ENCODE data around the gene ZNF48. TPM values are rescaled to one million over a fixed set of nuclear protein-coding genes. Genes with fewer than 3 reads are reported as not detected.

ZNF48 gene
- total RNA-seq, 4 donors from 2014 or later = 5.8 to 10.5 (median 7.0) TPM; not detected in 1

DNA sequence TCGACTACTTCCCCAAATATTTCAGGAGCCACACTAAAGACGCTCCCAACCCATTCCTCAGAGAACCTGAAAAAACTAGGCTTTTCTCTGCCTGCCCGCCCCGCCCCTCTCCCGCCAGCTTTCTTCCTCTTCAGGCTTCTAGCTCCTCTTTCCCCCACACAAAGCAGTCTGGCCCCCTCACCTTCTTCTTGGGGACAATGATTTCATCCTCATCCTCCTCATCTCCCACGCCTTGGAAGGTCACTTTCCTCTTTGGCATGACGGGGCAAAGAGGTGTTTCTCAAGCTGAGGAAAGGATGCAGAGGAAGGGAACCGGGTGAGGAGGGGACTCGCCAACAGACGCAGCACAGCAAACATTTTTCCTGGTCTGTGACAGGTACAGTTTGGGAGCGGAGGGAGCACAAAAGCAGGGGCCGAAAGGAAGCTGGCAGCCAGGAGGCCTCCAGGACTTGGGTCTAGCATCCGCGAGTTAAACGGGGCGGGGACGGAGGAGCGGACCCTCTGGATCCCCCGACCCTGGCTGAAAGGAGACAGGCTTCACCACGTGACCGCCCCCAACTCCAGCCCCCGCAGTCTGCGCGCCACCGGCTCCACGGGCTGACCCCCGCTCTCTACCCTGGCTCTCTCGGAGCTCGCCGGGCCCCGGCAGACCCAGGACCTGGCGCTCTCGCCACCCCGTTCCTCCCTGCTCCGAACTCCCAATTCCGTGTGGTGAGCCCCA is 40.6 kb upstream of the ZNF48 start:
- 0 to 1% methylated on average over 9 to 33 of the region's 36 CpGs for WGBS, 2 donors (ENCODE audit: low coverage in 1 of 2)
- TF ChIP-seq POLR2A (IDR thresholded peaks at IDR 0.05) (no peak), EP300 (IDR thresholded peaks at IDR 0.05; ENCODE audit: low read depth) (no peak), POLR2AphosphoS5 (IDR thresholded peaks at IDR 0.05) (no peak)
- TF ChIP-seq, protein P1, sequence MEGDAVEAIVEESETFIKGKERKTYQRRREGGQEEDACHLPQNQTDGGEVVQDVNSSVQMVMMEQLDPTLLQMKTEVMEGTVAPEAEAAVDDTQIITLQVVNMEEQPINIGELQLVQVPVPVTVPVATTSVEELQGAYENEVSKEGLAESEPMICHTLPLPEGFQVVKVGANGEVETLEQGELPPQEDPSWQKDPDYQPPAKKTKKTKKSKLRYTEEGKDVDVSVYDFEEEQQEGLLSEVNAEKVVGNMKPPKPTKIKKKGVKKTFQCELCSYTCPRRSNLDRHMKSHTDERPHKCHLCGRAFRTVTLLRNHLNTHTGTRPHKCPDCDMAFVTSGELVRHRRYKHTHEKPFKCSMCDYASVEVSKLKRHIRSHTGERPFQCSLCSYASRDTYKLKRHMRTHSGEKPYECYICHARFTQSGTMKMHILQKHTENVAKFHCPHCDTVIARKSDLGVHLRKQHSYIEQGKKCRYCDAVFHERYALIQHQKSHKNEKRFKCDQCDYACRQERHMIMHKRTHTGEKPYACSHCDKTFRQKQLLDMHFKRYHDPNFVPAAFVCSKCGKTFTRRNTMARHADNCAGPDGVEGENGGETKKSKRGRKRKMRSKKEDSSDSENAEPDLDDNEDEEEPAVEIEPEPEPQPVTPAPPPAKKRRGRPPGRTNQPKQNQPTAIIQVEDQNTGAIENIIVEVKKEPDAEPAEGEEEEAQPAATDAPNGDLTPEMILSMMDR (IDR thresholded peaks at IDR 0.05) = no peak
- in situ Hi-C loops (cut with MboI; ENCODE audit: low pct_ligation_motif_present in 1 of 4, low pct_unique_long_range_greater_than_20kb in 1 of 4, low sequenced_read_pairs in 3 of 4) = no loop called here

DNA sequence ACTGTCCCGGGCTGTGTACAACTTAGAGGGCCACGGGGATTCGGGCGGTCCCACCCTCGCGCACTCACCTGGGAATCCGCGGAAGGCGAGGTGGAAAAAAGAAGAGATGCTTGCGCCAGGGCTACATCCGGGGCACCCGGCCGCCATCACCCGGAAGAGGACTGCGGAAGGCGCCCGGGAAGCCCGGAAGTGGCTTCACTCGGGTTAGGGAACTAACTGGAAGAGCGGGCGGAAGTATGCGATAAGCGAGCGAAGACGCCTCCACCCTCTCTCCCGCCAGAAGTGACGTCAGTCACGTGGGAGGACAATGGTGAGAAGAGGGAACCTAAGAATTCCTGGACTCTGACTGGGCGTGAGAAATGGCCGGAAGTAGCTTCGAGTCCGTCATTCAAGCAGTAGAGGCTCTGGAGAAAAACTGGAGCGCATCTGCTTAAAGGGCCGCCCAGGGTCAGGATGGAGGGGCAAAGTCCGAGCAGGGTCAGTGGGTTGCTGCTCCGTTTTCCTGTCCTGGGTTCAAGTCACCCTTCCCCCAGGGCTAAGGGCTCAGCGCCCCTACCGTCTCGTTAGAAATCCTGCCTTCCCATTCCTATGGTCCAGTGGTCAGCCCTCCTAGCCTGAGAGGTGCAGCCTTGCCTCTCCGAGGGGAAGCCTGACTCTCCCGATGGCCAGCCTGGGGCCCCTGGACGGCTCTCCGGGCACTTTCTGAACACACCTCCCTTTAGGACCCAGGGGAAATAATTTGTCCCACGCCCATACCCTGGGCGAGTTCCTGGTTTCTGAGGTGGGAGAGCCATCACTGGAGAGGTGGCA is 39.9 kb upstream of the ZNF48 start, which contains the start of gene CD2BP2:
TSS of gene CD2BP2 (minus strand) at position 165 of the 810 bp plus-strand sequence. CDS start 627 bp downstream, outside the sequence.
- Histone ChIP-seq H3K4me1 (peaks cover 28 to 49% (median 32%) of the 10 kb centered on the region in 4 donors), H3K27me3 (no peaks in the 10 kb centered on the region), H3K4me3 (peak within 1 kb of the TSS; percentile 65 to 94 (median 86)), H3K36me3 (peaks cover 0 to 27% (median 10%) of the 10 kb centered on the region in 4 donors), H3K9me3 (no peaks in the 10 kb centered on the region), H3K27ac (peak within 1 kb of the TSS; percentile 88 to 99 (median 96))
- peak; percentile 98 for DNase-seq
- intact Hi-C loops (cut with DNase I; ENCODE audit: low total_unique reads) (loop anchor here (2.0 kb wide), 1 partner anchor 45 kb away; no protein-coding TSS in a partner anchor), in situ Hi-C loops (cut with MboI; ENCODE audit: low pct_ligation_motif_present in 1 of 4, low pct_unique_long_range_greater_than_20kb in 1 of 4, low sequenced_read_pairs in 3 of 4) (no loop called here)
- 0 to 1% methylated on average over 3 to 30 of the region's 45 CpGs for WGBS, 2 donors (ENCODE audit: low coverage in 1 of 2)
- TF ChIP-seq, protein P1 (IDR thresholded peaks at IDR 0.05) = peak in 1 of 5 experiments; percentile 26
- TF ChIP-seq POLR2AphosphoS5 (IDR thresholded peaks at IDR 0.05) = peak; percentile 81 to 90 (median 83)
- peak; percentile 37 for TF ChIP-seq EP300 (IDR thresholded peaks at IDR 0.05; ENCODE audit: low read depth)
- peak; percentile 11 for TF ChIP-seq POLR2A (IDR thresholded peaks at IDR 0.05)

More for the DNA sequence above, 40.6 kb upstream of the ZNF48 start:
- DNase-seq = peak; percentile 38
- Histone ChIP-seq H3K36me3 (peaks cover 0 to 27% (median 10%) of the 10 kb centered on the region in 4 donors), H3K4me3 (peak overlapping the region; percentile 65 to 94 (median 86)), H3K9me3 (no peaks in the 10 kb centered on the region), H3K4me1 (peaks cover 28 to 49% (median 32%) of the 10 kb centered on the region in 4 donors), H3K27me3 (no peaks in the 10 kb centered on the region), H3K27ac (peak overlapping the region; percentile 88 to 99 (median 96))
- intact Hi-C loops (cut with DNase I; ENCODE audit: low total_unique reads) = loop anchor here (2.0 to 5.0 kb wide), 2 partner anchors 46 to 1207 kb away; no protein-coding TSS in a partner anchor

DNA sequence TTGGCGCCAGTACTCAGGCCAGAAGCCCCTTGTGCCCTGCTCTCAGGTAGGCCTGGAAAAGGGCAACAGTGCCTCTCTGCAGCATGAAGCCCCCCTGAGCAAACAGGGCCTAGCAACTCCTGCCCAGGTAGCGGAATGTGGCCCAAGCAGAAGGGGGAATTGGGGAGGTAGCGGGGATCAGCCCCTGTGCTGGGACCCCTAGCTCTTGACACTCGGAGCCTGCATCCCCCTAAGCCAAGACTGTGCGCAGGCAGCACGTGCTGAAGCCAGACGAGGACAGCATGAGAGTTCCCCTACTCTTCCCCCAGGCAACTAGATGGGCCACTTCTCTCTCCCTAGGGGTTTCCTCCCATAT is 39.3 kb upstream of the ZNF48 start:
- in situ Hi-C loops (cut with MboI; ENCODE audit: low pct_ligation_motif_present in 1 of 4, low pct_unique_long_range_greater_than_20kb in 1 of 4, low sequenced_read_pairs in 3 of 4) (no loop called here), intact Hi-C loops (cut with DNase I; ENCODE audit: low total_unique reads) (loop anchor here (2.0 kb wide), 1 partner anchor 45 kb away; no protein-coding TSS in a partner anchor)
- DNase-seq = no peak
- Histone ChIP-seq H3K4me1 (peaks cover 28 to 49% (median 32%) of the 10 kb centered on the region in 4 donors), H3K36me3 (peaks cover 0 to 24% (median 10%) of the 10 kb centered on the region in 4 donors), H3K27me3 (no peaks in the 10 kb centered on the region), H3K9me3 (no peaks in the 10 kb centered on the region), H3K4me3 (peak overlapping the region; percentile 59 to 90 (median 74)), H3K27ac (peak overlapping the region; percentile 88 to 99 (median 96))
- TF ChIP-seq, protein P1 (IDR thresholded peaks at IDR 0.05) = no peak
- TF ChIP-seq POLR2A (IDR thresholded peaks at IDR 0.05) (no peak), EP300 (IDR thresholded peaks at IDR 0.05; ENCODE audit: low read depth) (no peak), POLR2AphosphoS5 (IDR thresholded peaks at IDR 0.05) (no peak)
- 44% methylated on average over 7 of the region's 7 CpGs; no CpG with 5 or more reads in 1 of the 2 donors for WGBS, 2 donors (ENCODE audit: low coverage in 1 of 2)

Measured in transverse colon (tissue), 4 donors.